Measurements from ENCODE around the gene PDAP1.
A peak's percentile ranks its signal among the peaks of the same experiment; 100 is the strongest.

The PDAP1 gene

DNA sequence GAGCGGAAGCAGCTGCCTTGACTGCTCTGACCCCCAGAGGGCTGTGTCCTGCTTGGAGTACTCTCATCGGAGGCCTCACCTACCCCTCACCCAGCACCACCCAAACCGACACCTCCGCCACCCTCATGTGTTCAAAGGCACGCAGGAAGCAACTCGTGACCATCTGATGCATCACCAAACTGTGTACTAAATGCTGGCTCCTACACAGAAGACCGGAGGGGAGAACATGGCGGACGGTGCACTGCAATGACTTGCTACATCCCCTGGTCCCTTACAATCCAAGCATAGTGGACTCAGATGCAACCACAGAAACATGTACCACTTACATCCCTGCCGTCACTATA is 3.4 kb downstream of the PDAP1 start:
- H3K4me3 ChIP-seq (replicated peaks in 1 of 2; ENCODE audit: low read depth in 2 of 2, low read length in 2 of 2), result no peak overlapping the region
- no peak for DNase-seq (ENCODE audit: low read depth in 2 of 2)
- no peak for TF ChIP-seq CTCF (IDR thresholded peaks at IDR 0.05; ENCODE audit: low read depth, low read length)

DNA sequence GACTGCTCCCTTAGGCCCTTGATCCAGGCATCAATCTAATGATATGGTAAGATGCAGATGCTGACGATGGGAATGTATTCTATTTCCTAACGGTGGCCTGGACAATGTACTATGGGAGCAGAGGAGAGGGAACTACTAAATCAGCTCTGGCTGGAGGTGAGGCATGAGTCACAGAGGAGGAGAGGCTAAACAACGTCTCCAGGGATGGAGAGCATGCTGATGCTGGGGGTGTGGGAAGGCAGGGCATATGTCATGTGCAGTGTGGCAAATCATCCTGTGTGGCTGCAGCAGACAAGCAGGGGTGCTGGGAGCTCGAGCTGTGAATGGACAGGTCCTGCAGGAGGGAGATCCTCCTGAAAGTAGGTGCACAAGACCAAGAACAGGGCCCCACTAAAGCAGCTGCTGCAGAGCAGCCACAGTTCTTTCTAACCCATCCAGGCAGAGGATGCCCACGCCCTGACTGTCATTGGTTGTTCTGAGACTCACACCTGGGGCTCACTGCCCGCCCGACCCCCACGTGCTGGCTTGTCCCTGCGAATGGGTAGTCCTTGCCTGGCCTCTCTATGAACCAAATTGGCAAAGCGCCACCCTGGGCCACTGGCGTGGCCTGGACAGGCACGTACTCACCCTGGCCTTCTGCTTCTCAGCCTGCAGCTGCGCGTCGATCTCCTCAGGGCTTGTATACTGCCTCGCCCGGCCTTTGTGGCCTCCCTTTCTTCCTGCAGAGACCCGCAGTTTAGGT is 4.0 kb downstream of the PDAP1 start:
- DNase-seq (ENCODE audit: low read depth in 2 of 2), result peak in 1 of 2 donors; percentile 69
- H3K4me3 ChIP-seq (replicated peaks in 1 of 2; ENCODE audit: low read depth in 2 of 2, low read length in 2 of 2), result no peak overlapping the region
- no peak for TF ChIP-seq CTCF (IDR thresholded peaks at IDR 0.05; ENCODE audit: low read depth, low read length)

DNA sequence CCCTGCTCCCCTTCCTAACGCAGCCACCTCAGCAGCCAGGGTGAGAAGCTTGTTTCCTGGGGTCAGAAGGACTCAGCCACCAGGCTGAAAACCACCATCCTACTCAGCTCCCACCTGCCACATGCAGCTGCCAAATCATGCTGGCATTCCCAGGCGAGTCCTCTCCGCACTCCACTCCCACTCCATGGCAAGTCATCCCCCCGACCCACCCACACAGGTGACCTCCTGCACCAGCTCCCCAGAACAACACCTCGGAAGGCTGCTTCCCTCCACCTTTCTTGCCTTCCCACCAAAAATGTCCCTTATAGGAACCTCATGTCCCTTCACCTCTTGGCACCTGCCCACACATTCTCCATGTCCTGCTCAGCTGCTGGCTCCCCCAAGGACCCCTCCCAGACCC is 4.6 kb downstream of the PDAP1 start:
- no peak for TF ChIP-seq CTCF (IDR thresholded peaks at IDR 0.05; ENCODE audit: low read depth, low read length)
- DNase-seq (ENCODE audit: low read depth in 2 of 2), result no peak
- H3K4me3 ChIP-seq (replicated peaks in 1 of 2; ENCODE audit: low read depth in 2 of 2, low read length in 2 of 2), result no peak overlapping the region

DNA sequence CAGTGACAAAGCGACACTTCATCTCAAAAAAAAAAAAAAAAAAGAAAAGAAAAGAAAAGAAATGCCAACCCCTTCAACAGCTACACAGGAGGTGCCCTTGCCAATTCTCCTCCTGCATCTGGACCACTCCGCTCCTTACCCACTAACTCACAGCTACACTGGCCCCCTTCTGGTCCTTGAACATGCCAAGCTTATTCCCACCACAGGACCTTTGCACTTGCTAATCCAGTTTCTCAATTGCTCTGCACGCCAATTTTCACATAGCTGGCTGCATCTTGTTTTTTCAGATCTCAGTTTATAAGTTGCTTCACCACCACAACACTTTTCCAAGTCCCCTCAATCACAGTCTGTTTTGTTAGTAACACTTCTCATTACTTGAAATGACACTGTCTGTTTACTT is 5.5 kb downstream of the PDAP1 start:
- TF ChIP-seq CTCF (IDR thresholded peaks at IDR 0.05; ENCODE audit: low read depth, low read length), result no peak
- no peak overlapping the region for H3K4me3 ChIP-seq (replicated peaks in 1 of 2; ENCODE audit: low read depth in 2 of 2, low read length in 2 of 2)
- DNase-seq (ENCODE audit: low read depth in 2 of 2), result no peak

- TF ChIP-seq CTCF (IDR thresholded peaks at IDR 0.05; ENCODE audit: low read depth, low read length), result no peak
Observed at GRCh38 chr7:99399597-99399996, 8.8 kb downstream of the PDAP1 start.

GRCh38 chr7:99398891-99399445 is 9.4 kb downstream of the PDAP1 start:
- DNase-seq (ENCODE audit: low read depth in 2 of 2), result no peak
- no peak overlapping the region for H3K4me3 ChIP-seq (replicated peaks in 1 of 2; ENCODE audit: low read depth in 2 of 2, low read length in 2 of 2)
- TF ChIP-seq CTCF (IDR thresholded peaks at IDR 0.05; ENCODE audit: low read depth, low read length), result no peak

More at GRCh38 chr7:99399597-99399996, 8.8 kb downstream of the PDAP1 start:
- H3K4me3 ChIP-seq (replicated peaks in 1 of 2; ENCODE audit: low read depth in 2 of 2, low read length in 2 of 2), result no peak overlapping the region
- DNase-seq (ENCODE audit: low read depth in 2 of 2), result no peak
